ENCODE measurements around the gene SPEM2.

DNA sequence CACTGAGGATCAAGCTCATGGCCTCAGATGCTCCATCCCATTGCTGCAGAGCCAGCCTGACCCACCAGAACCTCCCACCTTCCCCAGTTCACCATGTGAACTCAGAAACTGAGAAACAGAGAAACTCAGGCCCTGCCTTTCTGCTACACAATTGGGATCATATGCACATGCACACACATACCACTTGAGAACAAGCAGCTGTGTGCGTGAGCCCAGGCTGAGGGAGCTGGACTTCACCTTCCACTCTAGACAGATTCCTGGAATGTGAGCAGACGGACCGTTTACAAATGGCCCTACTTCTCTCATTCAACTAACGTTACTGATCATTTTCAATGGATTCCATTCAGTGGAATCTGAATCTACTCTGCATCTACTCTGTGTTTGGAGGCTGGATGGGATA lies 1.7 kb upstream of the SPEM2 start:
- TF ChIP-seq, protein P1, sequence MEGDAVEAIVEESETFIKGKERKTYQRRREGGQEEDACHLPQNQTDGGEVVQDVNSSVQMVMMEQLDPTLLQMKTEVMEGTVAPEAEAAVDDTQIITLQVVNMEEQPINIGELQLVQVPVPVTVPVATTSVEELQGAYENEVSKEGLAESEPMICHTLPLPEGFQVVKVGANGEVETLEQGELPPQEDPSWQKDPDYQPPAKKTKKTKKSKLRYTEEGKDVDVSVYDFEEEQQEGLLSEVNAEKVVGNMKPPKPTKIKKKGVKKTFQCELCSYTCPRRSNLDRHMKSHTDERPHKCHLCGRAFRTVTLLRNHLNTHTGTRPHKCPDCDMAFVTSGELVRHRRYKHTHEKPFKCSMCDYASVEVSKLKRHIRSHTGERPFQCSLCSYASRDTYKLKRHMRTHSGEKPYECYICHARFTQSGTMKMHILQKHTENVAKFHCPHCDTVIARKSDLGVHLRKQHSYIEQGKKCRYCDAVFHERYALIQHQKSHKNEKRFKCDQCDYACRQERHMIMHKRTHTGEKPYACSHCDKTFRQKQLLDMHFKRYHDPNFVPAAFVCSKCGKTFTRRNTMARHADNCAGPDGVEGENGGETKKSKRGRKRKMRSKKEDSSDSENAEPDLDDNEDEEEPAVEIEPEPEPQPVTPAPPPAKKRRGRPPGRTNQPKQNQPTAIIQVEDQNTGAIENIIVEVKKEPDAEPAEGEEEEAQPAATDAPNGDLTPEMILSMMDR (IDR thresholded peaks at IDR 0.05; ENCODE audit: insufficient read depth, low read depth, low read length): no peak
- TF ChIP-seq EZH2 (IDR thresholded peaks at IDR 0.05; ENCODE audit: insufficient read depth, low read length): no peak

Data from astrocyte (in vitro differentiated cells and primary cell).